ENCODE measurements around the gene BRF1.

BRF1 gene

GRCh38 chr14:105207460-105207901 lies 93.3 kb downstream of the BRF1 start:
- no peak for DNase-seq

- no peak for DNase-seq
These were observed 93.9 kb downstream of the BRF1 start for GRCh38 chr14:105206873-105207272.

DNA sequence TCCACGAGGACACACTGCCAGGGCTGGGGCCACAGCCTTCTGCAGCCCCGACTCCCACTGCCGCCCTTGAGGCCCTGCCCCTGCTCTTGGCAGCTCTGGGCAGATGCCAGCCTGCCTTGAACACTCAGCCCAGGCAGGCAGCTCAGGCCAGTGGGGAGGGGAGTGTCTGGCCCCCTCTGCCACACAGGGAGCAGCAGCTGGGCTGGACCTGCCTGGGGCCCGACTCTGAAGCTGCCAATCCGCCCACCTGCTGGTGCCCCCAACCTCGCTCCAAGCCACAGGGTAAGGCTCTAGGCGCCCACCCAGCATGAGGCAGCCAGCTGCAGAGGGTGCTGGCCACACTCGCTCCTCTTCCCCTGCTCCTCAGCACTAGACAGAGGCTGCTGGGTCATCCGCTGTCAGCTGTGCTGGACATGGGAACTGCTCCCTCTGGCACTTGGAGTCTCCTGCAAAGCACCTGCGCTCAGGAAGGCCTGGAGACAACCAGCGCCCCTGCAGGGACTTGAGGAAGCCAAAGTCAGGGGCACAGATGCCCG lies 95.1 kb downstream of the BRF1 start:
- no peak for DNase-seq

- DNase-seq, result no peak
These were observed 95.7 kb downstream of the BRF1 start for GRCh38 chr14:105204931-105205672.

DNA sequence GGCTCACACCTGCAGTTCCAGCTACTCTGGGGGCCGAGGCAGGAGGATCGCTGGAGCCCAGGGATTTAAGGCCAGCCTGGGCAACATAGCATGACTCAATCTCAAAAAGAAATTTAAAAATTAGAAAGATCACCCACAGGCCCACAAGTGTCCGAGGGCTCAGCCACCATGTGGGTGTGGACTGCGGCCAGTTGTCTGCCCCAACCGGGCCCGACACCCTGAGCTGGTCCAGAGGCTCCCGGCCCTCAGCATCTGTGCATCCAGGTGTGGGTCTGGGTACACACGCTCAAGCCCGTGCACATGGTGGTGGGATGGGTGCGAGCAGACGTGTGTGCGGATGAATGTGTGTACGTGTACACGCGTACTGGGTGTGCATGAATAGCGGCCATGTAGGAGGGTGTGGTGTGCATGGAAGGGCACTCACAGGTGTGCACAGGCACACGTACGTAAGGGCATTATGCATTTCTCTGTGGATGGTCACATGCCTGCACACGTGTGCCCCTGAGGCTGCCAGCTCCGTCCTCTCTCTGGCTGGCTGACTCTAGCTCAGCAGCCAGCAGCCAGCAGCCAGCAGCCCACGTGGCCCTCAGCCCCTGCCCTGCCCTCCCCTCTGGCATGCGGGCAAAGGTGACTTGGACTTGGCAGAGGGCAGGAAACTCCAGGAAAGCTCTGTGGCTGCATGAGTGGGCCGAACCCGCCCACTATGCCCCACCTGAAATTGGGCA lies 96.4 kb downstream of the BRF1 start:
- DNase-seq, result no peak

DNA sequence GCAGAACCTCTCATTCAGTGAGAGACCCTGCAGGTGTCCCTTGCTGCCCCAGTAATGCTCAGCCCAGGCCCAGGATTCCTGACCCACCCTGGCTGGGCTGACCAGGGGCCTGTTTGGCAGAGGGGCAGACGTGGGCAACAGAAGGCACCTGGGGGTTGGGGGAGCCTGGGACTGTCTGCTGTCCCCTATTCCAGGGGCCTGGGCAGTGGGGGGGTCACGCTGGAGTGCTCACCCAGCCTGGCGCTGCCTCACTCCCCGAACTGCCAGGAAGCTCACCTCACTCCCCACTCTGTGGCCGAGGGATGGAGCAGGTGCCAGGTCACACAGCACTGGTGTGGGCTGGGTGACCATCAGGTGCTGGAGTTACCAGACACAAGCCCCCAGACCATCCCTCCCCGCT lies 97.1 kb downstream of the BRF1 start:
- DNase-seq, result no peak

DNA sequence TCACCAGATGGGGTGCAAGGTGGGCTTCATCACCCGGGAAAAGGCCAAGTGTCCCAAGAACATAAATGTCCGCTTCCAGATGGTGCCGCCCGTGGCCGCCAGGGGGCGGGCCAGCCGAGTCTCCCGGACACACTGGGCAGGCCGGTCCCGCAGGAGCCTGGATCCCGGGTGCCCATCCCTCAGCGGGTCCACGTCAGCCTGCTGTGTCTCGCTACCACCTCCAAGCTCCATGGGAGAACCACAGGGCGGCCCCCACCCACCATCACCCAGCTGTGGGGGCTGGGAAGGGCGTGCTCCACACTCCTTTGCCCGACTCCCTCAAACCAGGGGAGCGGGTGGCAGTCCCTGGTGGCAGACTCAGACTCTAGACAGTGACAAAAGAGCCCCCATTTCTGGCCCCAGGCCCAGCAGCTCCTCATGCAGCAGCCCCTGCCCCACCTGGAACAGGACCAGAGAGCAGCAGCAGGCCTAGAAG lies 97.7 kb downstream of the BRF1 start:
- DNase-seq, result peak; percentile 69

DNA sequence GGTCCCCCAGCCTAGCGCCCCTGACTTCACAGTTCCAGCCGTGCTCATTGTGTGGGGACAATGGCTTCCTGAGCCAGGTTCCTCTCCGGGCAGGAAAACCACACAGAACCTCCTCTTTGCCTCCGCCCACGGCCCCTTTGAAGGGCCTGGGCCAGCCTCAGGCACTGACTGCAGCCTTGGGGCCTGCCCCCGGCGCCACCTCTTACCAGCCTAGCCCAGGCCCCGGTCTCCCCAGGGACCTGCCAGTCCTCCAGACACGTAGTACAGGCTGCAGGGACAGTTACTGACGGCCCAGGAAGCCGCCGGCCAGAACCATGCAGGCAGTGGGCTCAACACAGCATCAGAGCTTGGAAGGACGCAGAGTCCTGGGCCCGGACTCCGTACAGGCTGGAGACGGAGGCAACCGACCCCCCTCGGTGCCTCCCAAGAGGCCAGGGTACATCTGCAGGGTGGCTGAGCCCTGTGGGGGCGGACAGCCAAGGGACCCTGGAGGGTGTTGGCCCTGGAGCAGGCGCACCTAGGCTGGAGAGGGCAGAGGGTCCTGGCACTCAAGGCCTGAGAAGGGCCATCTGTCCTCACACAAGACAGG lies 98.8 kb downstream of the BRF1 start:
- peak; percentile 87 for DNase-seq

DNA sequence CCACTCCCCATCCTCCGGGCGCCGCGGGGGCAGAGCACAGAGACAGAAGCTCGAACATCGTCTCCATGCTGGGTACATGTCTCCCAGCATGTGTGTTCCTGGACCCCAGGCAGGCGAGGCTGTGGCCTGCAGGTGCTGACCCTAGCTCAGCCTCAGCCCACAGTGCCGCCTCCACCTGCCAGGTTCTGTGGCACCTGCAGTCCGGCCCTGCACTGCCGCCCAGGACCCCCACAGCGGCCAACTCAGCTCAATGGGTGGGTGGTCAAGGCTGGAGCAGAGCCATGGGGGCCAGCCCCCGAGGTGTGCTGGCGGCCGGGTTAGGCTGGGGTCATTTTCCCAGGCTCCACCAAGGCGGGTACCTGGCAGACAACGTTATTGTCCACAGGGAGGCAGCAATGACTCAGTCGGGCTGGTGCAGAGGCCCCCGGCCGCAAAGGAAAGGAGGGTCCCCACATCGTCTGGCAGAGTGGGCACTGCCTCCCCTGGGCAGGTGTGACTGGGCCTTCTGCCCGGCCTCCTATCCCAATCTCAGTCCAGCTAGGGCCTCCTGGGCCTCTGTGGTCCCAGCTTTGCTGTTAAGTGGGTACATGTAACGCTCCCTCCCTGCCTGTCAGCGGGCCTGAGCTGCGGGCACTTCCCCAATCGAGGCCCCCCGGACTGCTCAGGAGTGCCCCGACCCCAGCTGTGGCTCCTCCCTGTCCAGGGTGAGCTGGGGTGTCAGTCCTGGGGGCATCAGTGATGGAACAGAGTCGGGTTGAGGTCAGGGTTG lies 99.5 kb downstream of the BRF1 start:
- DNase-seq, result peak; percentile 87

DNA sequence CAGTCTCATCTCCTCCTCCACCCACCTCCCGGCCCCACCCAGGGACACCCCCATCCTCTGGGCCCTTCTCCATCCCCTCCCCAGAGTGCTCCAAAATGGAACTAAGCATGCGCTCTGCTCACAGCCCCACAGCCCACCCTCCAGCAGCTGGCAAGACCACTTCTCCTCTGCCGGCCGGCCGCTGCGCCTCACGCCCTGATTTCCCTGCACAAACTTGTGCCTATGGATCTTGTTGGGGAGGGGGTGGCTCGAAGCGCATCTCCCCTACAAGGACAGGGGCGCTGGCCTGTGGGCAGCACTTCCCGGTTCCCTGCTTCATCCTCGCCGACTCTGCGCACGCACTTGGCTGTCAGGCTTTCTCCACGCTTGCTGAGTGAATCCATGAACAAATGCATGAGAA lies 100.2 kb downstream of the BRF1 start:
- no peak for DNase-seq

DNA sequence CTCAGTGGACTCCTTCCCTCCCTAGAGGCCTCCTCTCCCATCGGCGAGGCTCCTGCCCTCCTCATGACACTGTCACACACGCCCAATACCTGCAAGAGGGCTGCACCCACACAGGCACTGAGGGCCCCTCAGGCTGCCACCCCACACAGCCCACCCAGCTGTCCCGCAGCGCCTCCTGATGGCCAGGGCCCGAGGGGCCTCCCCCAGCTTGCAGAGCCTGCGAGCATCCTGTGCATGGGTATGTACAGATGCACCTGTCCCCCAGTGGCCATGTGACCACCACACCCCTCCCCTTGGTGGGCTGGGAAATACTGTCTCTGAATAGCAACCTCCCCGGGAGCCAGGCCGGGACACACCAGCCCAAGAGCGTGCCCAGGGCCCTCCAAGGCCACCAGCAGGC lies 100.7 kb downstream of the BRF1 start:
- DNase-seq, result no peak

DNA sequence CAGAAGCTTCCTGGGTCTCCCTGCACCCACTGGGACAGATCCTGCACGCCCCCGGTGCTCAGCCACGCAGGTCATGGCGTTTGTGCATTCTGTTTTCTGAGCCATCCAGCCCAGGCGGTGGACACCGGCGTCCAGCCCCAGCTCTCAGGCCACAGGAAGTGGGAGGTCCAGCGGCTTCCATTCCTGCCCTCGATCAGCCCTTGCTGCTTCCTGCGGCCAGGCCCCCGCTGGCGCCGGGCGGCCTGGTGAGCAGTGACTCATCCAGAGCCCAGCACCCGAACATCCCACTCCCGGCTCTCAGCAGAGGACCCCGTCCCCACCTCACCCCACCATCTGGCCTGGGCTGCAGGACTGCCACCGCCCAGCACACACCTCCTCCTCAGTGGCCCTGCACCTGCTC lies 101.7 kb downstream of the BRF1 start:
- DNase-seq, result no peak

DNA sequence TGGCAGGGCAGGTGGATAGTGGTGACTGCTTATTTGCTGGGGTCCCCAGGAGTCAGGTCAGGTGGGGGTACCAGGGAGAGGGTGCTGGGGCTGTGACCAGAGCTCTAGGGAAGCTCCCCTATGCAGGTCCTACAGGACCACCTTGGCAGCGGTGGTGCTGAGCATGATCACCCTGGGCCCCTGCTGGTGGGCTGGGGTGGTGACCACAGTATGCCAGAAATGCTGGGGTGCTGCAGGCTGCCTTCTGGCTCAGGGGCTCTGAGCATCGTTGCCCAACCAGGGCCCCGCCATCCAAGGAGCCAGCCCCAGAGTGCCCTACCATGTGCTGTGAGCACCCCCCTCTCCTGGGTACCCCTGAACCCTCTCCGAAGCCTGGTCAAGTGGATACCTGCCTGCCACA lies 102.2 kb downstream of the BRF1 start:
- DNase-seq, result no peak

DNA sequence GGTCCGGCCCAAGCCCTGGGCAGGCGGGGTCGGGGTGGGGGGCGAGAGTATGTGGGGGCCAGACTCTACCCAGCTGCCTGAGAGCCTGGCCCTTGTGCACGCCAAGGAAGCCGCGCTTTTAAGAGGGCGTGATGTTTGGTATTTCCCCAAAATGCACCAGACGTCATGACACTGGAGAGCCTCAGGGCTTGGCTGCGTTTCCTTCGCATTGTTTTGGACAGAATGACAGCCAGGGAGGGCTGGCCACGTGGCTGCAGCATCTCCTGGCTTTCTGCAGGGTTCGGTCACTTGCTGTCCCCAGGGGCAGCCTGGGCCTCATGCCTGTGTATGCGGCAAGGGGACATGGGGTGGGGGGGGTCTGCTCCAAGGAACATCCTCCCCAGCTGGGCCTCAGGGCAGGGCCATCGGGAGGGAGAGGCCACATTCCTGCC lies 103.6 kb downstream of the BRF1 start:
- DNase-seq, result no peak

- DNase-seq, result no peak
These were observed 104.4 kb downstream of the BRF1 start for GRCh38 chr14:105196265-105196960.

DNA sequence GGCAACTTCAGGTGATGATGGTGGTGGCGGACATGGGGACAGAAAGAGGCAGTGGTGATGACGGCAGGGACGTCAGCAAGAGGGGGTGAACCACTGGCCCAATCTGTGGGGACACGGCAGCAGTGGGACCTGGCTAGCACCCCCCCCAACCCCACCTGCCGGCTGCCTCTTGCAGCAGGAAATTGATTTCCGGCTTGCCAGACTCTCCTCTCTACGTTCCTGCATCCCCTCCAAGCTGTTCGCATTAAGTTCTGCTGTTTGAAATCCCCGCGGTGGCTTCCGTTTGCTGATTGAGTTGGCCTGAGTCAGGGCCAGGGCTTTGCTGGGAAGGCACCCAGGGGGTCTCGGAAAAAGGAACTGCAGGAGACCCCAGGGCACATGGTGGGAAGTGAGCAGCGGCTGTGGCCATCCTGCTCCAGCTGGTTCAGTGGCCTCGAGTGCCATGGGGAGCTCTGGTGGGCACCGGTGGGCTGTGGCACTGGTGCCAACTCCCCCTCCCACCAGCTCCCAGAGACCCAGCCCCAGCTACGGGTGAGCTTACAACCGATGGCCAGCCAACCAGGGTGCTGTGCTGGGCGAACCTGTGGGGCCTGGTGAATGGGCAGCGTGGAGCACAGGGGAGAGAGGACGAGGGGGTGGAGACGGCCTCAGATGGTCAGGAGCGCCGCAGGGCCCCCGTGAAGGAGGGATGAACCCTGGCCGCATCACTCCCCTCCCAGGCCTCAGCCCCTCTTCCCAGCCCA lies 105.1 kb downstream of the BRF1 start:
- no peak for DNase-seq

DNA sequence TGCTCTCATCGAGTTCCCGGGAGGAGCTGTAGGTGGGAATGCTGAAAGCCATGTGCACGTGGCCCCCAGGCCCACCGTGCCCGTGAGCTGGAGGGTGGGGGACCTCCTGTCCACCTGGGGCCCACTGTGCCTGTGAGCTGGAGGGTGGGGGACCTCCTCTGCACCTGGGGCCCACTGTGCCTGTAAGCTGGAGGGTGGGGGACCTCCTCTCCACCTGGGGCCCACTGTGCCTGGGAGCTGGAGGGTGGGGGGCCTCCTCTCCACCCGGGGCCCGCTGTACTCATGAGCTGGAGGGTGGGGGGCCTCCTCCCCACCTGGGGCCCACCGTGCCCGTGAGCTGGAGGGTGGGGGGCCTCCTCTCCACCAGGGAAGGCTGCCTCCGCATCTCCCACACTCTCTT lies 105.8 kb downstream of the BRF1 start:
- no peak for DNase-seq

GRCh38 chr14:105193916-105194782 lies 106.7 kb downstream of the BRF1 start:
- DNase-seq, result no peak

- DNase-seq, result no peak
These were observed 107.7 kb downstream of the BRF1 start for GRCh38 chr14:105192866-105193731.
